ENCODE data around the gene MYO5B.

Gene MYO5B

DNA sequence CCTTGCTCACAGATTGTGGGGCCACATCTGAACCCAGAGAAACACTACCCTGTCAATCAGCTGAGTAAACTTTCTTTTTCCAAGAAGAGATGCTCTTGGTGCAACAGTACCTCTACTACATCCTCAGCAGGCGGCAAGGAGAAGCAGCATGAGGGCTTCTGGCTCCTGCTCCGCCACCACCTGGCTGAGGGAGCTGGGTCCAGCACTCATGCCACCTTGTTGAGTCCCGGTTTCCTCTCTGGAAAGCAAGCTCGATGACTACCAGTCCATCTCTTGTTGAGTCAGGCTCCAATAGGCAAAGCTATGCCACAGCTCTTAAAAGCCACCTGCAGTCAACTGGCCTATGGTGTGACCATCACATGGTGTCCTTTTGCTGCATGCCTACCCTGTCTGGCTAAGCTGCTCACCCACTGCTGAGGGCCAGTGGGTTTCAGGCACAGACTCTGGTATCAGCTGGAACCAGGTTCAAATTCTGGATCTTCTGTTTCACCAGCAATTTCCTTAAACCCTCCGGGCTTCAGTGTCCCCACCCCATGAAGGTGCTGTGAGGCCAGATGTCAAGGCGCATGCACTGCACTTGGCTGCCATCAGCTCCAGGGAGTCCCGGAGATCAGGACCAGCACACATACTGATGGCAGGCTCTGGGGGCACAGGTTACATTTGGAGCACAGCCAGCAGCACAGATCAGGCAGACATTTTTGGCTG lies 339.1 kb downstream of the MYO5B start:
- H3K4me2 ChIP-seq (ENCODE audit: low read depth, low read length, poor library complexity, severe bottlenecking) = no peak overlapping the region
- TF ChIP-seq EZH2phosphoT487 (conservative IDR thresholded peaks at IDR 0.05; ENCODE audit: low read length) = no peak
- TF ChIP-seq, protein P1, sequence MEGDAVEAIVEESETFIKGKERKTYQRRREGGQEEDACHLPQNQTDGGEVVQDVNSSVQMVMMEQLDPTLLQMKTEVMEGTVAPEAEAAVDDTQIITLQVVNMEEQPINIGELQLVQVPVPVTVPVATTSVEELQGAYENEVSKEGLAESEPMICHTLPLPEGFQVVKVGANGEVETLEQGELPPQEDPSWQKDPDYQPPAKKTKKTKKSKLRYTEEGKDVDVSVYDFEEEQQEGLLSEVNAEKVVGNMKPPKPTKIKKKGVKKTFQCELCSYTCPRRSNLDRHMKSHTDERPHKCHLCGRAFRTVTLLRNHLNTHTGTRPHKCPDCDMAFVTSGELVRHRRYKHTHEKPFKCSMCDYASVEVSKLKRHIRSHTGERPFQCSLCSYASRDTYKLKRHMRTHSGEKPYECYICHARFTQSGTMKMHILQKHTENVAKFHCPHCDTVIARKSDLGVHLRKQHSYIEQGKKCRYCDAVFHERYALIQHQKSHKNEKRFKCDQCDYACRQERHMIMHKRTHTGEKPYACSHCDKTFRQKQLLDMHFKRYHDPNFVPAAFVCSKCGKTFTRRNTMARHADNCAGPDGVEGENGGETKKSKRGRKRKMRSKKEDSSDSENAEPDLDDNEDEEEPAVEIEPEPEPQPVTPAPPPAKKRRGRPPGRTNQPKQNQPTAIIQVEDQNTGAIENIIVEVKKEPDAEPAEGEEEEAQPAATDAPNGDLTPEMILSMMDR (IDR thresholded peaks at IDR 0.05; ENCODE audit: insufficient read depth, low read length, poor library complexity, severe bottlenecking) = no peak
- H3K27me3 ChIP-seq (ENCODE audit: low read length) = no peaks in the 10 kb centered on the region
- H3F3A ChIP-seq (ENCODE audit: insufficient read depth) = no peaks in the 10 kb centered on the region
- no peaks in the 10 kb centered on the region for H3K79me2 ChIP-seq (ENCODE audit: insufficient read depth, low read length)
- H3K36me3 ChIP-seq (ENCODE audit: low read length) = no peaks in the 10 kb centered on the region
- H3K9me3 ChIP-seq (ENCODE audit: insufficient read depth, low read length) = no peaks in the 10 kb centered on the region
- no peaks in the 10 kb centered on the region for H4K20me1 ChIP-seq (ENCODE audit: low read depth, low read length)
- H3K27ac ChIP-seq (ENCODE audit: low read depth, low read length) = no peak overlapping the region
- no peak overlapping the region for H3K4me3 ChIP-seq (ENCODE audit: insufficient read depth, low read length, poor library complexity, severe bottlenecking)
- H3K9ac ChIP-seq (ENCODE audit: low read length) = no peak overlapping the region
- H2AFZ ChIP-seq (ENCODE audit: low read depth, low read length, severe bottlenecking) = no peak overlapping the region
- no peaks in the 10 kb centered on the region for H3K9me2 ChIP-seq (replicated peaks; ENCODE audit: insufficient read depth, low read length)

DNA sequence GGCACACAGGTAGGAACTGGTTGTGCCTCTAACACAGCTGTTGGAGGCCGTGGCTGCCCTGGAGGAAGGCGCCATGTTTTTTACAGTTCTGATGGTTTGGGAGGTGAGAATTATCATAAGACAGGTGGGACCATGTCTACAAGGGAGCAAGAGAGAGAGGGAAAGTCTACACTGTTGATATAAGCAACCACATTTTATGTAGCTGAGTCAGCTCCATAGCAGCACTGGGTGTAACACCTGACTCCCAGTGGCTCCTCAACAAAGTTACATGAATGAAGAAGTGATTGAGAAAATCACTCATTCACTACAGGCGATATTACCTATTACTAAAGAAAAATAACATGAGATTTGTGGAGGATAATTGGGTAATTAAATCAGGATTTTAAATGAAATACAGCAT lies 340.3 kb downstream of the MYO5B start:
- H2AFZ ChIP-seq (ENCODE audit: low read depth, low read length, severe bottlenecking) = no peak overlapping the region
- no peaks in the 10 kb centered on the region for H3F3A ChIP-seq (ENCODE audit: insufficient read depth)
- no peak overlapping the region for H3K4me2 ChIP-seq (ENCODE audit: low read depth, low read length, poor library complexity, severe bottlenecking)
- H3K9ac ChIP-seq (ENCODE audit: low read length) = no peak overlapping the region
- H3K36me3 ChIP-seq (ENCODE audit: low read length) = no peaks in the 10 kb centered on the region
- H3K4me3 ChIP-seq (ENCODE audit: insufficient read depth, low read length, poor library complexity, severe bottlenecking) = no peak overlapping the region
- TF ChIP-seq EZH2phosphoT487 (conservative IDR thresholded peaks at IDR 0.05; ENCODE audit: low read length) = no peak
- TF ChIP-seq, protein P1 (IDR thresholded peaks at IDR 0.05; ENCODE audit: insufficient read depth, low read length, poor library complexity, severe bottlenecking) = no peak
- no peak overlapping the region for H3K27ac ChIP-seq (ENCODE audit: low read depth, low read length)
- no peaks in the 10 kb centered on the region for H4K20me1 ChIP-seq (ENCODE audit: low read depth, low read length)
- no peaks in the 10 kb centered on the region for H3K27me3 ChIP-seq (ENCODE audit: low read length)
- no peaks in the 10 kb centered on the region for H3K79me2 ChIP-seq (ENCODE audit: insufficient read depth, low read length)
- no peaks in the 10 kb centered on the region for H3K9me3 ChIP-seq (ENCODE audit: insufficient read depth, low read length)
- no peaks in the 10 kb centered on the region for H3K9me2 ChIP-seq (replicated peaks; ENCODE audit: insufficient read depth, low read length)

DNA sequence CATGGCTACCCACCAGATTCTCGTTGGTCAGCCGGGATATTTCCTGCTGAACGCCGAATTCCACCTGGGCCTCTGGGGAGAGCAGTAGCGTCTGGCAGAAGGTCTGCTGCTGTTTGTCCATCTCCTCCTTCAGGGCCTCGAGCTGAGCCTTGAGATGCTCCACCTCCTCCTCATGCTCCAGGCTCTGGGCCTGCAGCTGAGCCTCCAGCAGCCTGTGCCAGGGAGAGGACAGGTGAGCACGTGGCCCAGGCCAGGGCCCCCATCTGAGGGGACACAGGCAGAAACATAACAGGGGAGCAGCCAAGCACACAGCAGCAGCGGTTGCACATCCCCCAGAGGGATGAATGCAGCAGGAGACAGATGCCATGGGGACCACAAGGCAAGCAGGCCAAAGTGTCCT lies 341.5 kb downstream of the MYO5B start:
- no peak overlapping the region for H3K4me3 ChIP-seq (ENCODE audit: insufficient read depth, low read length, poor library complexity, severe bottlenecking)
- no peaks in the 10 kb centered on the region for H3K36me3 ChIP-seq (ENCODE audit: low read length)
- H3K79me2 ChIP-seq (ENCODE audit: insufficient read depth, low read length) = no peaks in the 10 kb centered on the region
- no peaks in the 10 kb centered on the region for H3K9me3 ChIP-seq (ENCODE audit: insufficient read depth, low read length)
- no peaks in the 10 kb centered on the region for H3F3A ChIP-seq (ENCODE audit: insufficient read depth)
- no peak overlapping the region for H3K4me2 ChIP-seq (ENCODE audit: low read depth, low read length, poor library complexity, severe bottlenecking)
- no peak overlapping the region for H2AFZ ChIP-seq (ENCODE audit: low read depth, low read length, severe bottlenecking)
- no peaks in the 10 kb centered on the region for H4K20me1 ChIP-seq (ENCODE audit: low read depth, low read length)
- TF ChIP-seq, protein P1 (IDR thresholded peaks at IDR 0.05; ENCODE audit: insufficient read depth, low read length, poor library complexity, severe bottlenecking) = no peak
- TF ChIP-seq EZH2phosphoT487 (conservative IDR thresholded peaks at IDR 0.05; ENCODE audit: low read length) = no peak
- H3K9me2 ChIP-seq (replicated peaks; ENCODE audit: insufficient read depth, low read length) = no peaks in the 10 kb centered on the region
- no peak overlapping the region for H3K9ac ChIP-seq (ENCODE audit: low read length)
- no peak overlapping the region for H3K27ac ChIP-seq (ENCODE audit: low read depth, low read length)
- H3K27me3 ChIP-seq (ENCODE audit: low read length) = no peaks in the 10 kb centered on the region
